ENCODE data around the gene PLCB2.
A peak's percentile ranks its signal among the peaks of the same experiment; 100 is the strongest.

PLCB2 gene

DNA sequence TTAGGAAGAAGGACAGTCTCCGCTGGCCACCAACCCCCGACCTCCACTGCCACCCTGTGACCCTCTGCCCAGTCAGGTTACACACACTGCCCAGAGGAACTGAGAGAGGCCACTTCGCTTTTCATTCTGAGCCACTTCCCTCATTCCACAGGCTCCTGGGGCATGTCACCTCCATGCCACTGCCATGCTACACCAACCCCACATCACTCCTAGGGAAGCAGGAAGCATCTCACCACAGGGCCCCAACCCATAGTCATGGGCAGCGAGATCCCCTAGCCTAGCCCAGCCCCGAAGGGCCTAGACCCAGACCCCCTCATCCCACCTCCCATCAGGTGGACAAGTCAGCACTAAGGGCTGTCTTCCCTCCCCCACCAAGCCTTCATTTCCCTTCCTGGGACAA lies 1.4 kb downstream of the PLCB2 start:
- TF ChIP-seq, protein P1, sequence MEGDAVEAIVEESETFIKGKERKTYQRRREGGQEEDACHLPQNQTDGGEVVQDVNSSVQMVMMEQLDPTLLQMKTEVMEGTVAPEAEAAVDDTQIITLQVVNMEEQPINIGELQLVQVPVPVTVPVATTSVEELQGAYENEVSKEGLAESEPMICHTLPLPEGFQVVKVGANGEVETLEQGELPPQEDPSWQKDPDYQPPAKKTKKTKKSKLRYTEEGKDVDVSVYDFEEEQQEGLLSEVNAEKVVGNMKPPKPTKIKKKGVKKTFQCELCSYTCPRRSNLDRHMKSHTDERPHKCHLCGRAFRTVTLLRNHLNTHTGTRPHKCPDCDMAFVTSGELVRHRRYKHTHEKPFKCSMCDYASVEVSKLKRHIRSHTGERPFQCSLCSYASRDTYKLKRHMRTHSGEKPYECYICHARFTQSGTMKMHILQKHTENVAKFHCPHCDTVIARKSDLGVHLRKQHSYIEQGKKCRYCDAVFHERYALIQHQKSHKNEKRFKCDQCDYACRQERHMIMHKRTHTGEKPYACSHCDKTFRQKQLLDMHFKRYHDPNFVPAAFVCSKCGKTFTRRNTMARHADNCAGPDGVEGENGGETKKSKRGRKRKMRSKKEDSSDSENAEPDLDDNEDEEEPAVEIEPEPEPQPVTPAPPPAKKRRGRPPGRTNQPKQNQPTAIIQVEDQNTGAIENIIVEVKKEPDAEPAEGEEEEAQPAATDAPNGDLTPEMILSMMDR (IDR thresholded peaks at IDR 0.05; ENCODE audit: low read depth, low read length): no peak
- H3K9me3 ChIP-seq (ENCODE audit: severe bottlenecking): no peaks in the 10 kb centered on the region
- peak overlapping the region; percentile 90 for H3K27ac ChIP-seq
- H3K36me3 ChIP-seq: no peaks in the 10 kb centered on the region
- no peak for DNase-seq
- H3K27me3 ChIP-seq (ENCODE audit: insufficient read depth, low read depth, severe bottlenecking): no peaks in the 10 kb centered on the region
- H3K4me3 ChIP-seq (ENCODE audit: low read depth, low read length): peak overlapping the region; percentile 38

DNA sequence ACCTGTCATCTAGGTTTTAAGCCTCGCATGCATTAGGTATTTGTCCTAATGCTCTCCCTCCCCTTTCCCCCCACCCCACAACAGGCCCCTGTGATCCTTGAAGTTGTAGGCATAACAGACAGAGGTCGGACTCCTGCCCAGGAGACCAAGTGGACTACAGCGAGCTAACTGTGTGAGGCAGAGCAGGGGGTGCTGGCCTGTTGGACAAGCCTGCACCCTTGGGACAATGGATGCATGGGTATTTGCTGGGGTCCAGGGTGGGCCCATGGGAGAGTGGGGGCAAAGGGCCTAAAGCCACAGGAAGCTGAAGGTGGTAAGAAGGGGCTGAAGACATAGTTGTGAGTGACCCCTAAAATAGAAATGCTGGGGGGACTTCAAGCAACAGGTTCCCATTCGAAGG lies 2.5 kb downstream of the PLCB2 start:
- DNase-seq: no peak
- Histone ChIP-seq H3K36me3 (peaks cover 6% of the 10 kb centered on the region; the same call in 1 of the 2 replicates), H3K27ac (peak overlapping the region; percentile 90; the same call in 1 of the 2 replicates), H3K4me3 (ENCODE audit: low read depth, low read length) (no peak overlapping the region), H3K27me3 (ENCODE audit: insufficient read depth, low read depth, severe bottlenecking) (no peaks in the 10 kb centered on the region), H3K9me3 (ENCODE audit: severe bottlenecking) (peaks cover 5% of the 10 kb centered on the region)
- TF ChIP-seq, protein P1 (IDR thresholded peaks at IDR 0.05; ENCODE audit: low read depth, low read length): no peak

DNA sequence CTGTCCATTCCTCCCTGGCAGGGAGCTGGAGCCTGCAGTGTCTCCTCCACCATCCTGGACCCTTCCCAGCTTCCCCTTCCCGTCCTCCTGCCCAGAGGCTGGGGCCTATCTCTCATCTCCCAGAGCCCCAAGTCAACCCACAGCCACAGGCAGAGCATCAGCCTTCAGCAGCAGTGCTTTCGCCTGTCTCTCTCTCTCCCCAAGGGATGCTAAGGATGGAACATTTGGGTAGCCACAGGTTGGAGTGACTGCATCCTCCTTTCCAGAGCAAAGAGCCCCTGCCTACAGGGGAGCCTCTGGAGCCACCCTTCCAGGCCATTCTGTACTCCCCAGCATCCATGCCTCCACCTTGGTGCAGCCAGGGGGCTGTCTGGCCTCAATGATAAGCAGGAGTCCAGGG lies 4.2 kb downstream of the PLCB2 start:
- H3K27ac ChIP-seq: no peak overlapping the region
- no peak for DNase-seq
- peaks cover 7% of the 10 kb centered on the region for H3K36me3 ChIP-seq
- H3K4me3 ChIP-seq (ENCODE audit: low read depth, low read length): no peak overlapping the region
- TF ChIP-seq, protein P1 (IDR thresholded peaks at IDR 0.05; ENCODE audit: low read depth, low read length): no peak
- peaks cover 9% of the 10 kb centered on the region for H3K9me3 ChIP-seq (ENCODE audit: severe bottlenecking)
- no peaks in the 10 kb centered on the region for H3K27me3 ChIP-seq (ENCODE audit: insufficient read depth, low read depth, severe bottlenecking)

DNA sequence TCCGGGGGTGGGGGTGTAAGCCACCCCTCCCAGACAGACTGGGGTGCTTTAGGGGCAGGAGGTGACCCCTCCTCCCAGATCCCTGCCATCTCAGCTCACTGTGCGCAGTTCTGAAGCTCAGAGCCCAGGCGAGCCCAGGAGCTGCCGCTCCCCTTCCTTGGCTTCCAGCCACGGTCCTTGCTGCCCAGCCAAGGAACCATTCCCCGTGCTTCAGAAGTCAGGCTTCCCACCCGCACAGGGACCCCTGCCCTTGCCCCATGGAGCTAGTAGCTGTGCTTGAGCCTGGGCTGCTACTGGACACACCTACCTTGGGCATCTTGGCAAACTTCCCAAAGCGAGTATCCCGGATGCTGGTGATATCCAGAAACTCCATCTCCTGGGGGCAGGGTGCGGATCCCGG lies 4.8 kb downstream of the PLCB2 start:
- no peak for DNase-seq
- H3K4me3 ChIP-seq (ENCODE audit: low read depth, low read length): no peak overlapping the region
- H3K36me3 ChIP-seq: peaks cover 9% of the 10 kb centered on the region
- no peaks in the 10 kb centered on the region for H3K27me3 ChIP-seq (ENCODE audit: insufficient read depth, low read depth, severe bottlenecking)
- TF ChIP-seq, protein P1 (IDR thresholded peaks at IDR 0.05; ENCODE audit: low read depth, low read length): no peak
- H3K27ac ChIP-seq: no peak overlapping the region
- H3K9me3 ChIP-seq (ENCODE audit: severe bottlenecking): peaks cover 9% of the 10 kb centered on the region

DNA sequence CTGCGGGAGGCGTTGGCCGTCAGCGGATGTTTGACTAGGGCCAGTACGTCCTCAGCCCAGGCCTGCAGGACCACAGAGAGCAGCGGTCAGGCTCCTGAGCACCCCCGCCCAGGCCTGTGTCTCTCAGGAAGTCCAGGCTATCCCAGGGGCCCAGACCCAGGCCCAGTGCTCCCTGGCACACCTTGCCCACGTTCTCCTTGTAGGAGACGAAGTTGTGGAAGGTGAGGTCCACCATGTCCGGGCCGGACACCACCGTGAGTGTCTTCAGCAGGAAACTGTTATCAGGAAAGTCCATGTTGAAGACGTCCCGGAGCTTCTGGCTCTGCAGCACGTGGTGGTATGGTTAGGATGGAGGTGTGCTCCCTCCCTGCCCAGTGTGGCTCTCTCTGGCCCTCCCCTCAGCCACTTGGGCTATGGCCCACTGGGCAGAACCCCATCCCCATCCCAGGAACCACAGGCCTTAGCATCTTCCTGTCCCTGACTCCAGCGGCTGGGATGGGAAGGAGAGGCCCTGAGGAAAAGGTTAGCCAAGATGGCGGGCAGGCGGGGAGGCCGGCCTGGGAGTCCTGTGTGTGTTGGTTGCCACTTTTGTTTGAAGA lies 5.3 kb downstream of the PLCB2 start:
- H3K27me3 ChIP-seq (ENCODE audit: insufficient read depth, low read depth, severe bottlenecking): no peaks in the 10 kb centered on the region
- no peak overlapping the region for H3K4me3 ChIP-seq (ENCODE audit: low read depth, low read length)
- H3K36me3 ChIP-seq: peaks cover 9% of the 10 kb centered on the region
- TF ChIP-seq, protein P1 (IDR thresholded peaks at IDR 0.05; ENCODE audit: low read depth, low read length): no peak
- peaks cover 9% of the 10 kb centered on the region for H3K9me3 ChIP-seq (ENCODE audit: severe bottlenecking)
- no peak for DNase-seq
- no peak overlapping the region for H3K27ac ChIP-seq
